AG04450 (cell line): Measurements from ENCODE around the gene AKR1C2. TPM values are rescaled to one million over a fixed set of nuclear protein-coding genes. Genes with fewer than 3 reads are reported as not detected.
"Not testable (repeated sequence)": the region's sequence is repeated elsewhere in the genome, so short reads cannot be mapped to it uniquely, and the experiment has no call there.

Source experiments
- CTCF ChIA-PET: fragments of 300-600, 350-600 bp; formaldehyde crosslinking; extraction: SDS; loops from one replicate; lab custom pipeline; 2022; ENCODE audit warnings: antibody characterized with exemption, inconsistent platforms; lab: Charles Lee
- POLR2A ChIA-PET: fragments of 350-600 bp; formaldehyde crosslinking; extraction: SDS; loops from one replicate; lab custom pipeline; 2021; ENCODE audit warnings: antibody characterized with exemption, inconsistent platforms; lab: Yijun Ruan, JAX
- DNase-seq: peaks from one replicate; pipeline ENCODE4 v3.0.0-alpha.2; 2011; ENCODE audit warnings: low read depth, low spot score
- H3K27ac ChIP-seq: one replicate; pipeline ENCODE4 v1.5.1; 2012; ENCODE audit warnings: low read depth, low read length, control low read depth
- H3K27me3 ChIP-seq: one replicate; pipeline ENCODE4 v1.6.0; 2012; ENCODE audit warnings: low read length; ENCODE audit not compliant: control insufficient read depth, insufficient read depth
- H3K4me3 ChIP-seq: 2 replicates; pipeline ENCODE4 v1.5.1; 2011; ENCODE audit warnings: mild to moderate bottlenecking, low read depth, low read length, control low read depth
- H3K9me3 ChIP-seq: 2 replicates; pipeline ENCODE4 v1.5.1; 2012; ENCODE audit warnings: low read length; ENCODE audit not compliant: control insufficient read depth, insufficient read depth
- polyA plus RNA-seq: library from polyadenylated mRNA; depleted of rRNA; stranded (reverse); fragments of >200 nt; gene quantifications from 2 replicates; pipeline ENCODE4 v1.2.3, GENCODE V29; 2011
- TF ChIP-seq, protein P1 (sequence below): IDR thresholded peaks from 2 replicates; pipeline ENCODE4 v1.5.1; 2011; ENCODE audit warnings: low read depth, low read length, control low read depth, inconsistent platforms

Gene AKR1C2
- polyA plus RNA-seq, 1 experiment, result 16.3 TPM

DNA sequence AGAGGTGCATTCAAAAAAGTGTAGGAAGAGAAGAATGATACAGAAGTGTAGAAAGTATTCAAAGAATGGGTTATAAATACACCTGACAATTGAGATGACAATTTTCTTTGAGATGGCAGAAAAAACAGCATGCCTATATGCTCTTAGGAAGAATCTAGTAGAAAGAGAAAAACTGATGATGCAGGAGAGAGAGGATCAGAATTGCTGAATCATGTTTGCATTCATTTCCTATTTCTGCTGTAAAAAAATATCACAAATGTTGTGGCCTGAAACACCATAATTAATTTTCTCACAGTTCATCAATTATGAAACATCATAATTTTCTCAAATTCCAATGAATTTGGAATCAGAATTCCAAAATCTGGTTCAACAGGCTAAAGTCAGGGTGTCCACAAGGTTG lies 50.3 kb downstream of the AKR1C2 start:
- Histone ChIP-seq H3K4me3 (no peak overlapping the region), H3K27me3 (no peaks in the 10 kb centered on the region), H3K9me3 (no peaks in the 10 kb centered on the region), H3K27ac (no peak overlapping the region)
- DNase-seq, result no peak
- TF ChIP-seq, protein P1, sequence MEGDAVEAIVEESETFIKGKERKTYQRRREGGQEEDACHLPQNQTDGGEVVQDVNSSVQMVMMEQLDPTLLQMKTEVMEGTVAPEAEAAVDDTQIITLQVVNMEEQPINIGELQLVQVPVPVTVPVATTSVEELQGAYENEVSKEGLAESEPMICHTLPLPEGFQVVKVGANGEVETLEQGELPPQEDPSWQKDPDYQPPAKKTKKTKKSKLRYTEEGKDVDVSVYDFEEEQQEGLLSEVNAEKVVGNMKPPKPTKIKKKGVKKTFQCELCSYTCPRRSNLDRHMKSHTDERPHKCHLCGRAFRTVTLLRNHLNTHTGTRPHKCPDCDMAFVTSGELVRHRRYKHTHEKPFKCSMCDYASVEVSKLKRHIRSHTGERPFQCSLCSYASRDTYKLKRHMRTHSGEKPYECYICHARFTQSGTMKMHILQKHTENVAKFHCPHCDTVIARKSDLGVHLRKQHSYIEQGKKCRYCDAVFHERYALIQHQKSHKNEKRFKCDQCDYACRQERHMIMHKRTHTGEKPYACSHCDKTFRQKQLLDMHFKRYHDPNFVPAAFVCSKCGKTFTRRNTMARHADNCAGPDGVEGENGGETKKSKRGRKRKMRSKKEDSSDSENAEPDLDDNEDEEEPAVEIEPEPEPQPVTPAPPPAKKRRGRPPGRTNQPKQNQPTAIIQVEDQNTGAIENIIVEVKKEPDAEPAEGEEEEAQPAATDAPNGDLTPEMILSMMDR, result no peak
- CTCF ChIA-PET, result no interaction called here
- POLR2A ChIA-PET, result no interaction called here

DNA sequence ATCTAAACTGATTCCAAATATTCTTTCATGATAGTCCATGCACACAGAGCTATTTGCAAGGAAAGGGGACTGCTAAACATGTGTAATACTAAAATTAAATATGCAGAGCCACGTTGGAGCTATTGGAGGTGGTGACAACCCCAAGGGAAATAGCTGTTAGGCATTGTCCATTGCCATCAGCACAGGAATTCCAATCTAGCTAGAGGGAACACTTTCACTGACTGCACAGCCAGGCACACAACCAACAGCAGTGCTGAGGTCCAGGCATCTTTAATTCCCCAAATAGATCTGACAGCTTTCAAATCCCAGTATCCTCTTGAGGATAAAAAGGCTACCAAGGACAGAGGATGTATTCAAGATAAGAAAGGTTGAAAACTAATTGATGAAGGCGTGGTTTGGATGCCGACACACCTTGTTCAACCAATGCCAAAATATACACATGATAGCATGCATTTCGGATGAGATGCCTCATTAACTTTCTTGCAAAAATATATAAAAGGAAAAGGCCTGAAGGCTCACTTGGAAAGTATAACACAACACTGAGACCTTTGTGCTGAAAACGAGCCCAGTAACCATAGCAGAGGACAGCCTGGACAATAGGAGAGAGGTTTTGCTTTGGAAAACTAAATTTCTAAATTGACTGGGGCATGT lies 52.0 kb downstream of the AKR1C2 start:
- DNase-seq, H3K27ac ChIP-seq, H3K9me3 ChIP-seq, CTCF ChIA-PET, H3K4me3 ChIP-seq, H3K27me3 ChIP-seq, POLR2A ChIA-PET: not testable (repeated sequence)

DNA sequence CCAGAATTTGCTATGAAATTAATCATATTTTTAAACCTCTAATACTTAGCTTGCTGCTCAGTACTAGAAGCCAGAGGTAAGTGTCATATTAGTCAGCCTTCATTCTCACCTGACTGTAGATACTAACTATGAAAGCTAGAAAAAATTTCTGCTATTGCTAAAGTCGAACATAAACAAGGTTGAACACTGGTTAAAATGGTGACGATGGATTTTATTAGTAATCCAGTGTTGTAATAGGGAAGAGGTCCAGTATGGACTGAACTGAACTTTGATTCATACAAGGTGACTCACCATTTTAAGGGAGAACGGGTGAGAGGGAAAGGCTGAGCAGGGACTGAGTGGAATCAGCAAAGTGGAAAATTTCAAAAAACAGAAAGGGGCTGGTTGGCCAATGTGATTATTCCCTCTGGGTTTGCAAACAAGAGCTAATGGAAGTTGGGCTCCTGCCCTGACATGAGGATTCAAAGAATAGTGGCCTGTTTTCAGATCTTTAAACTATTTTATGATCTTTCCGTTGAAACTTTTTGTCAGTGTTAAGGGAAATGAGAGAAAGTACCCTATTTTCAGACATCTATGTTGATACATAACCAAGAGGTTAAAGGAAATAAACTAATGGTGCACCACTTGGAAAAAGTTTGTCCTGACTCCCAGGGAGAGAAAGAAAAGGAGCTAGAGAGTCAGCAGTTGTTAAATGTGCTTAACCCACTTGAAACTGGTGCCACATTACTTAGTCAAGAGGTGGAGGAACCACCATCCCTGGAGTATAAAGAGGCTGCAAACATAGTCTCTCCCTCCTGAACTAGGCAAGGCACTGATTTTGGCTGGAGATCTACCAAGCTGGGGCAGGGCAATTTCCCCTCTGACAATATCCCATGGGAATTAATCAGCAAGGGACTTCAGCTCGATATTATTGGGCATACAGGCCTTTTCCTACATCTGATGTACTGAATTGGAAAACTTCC lies 55.7 kb downstream of the AKR1C2 start:
- TF ChIP-seq, protein P1, result no peak
- no peaks in the 10 kb centered on the region for H3K27me3 ChIP-seq
- no peak overlapping the region for H3K4me3 ChIP-seq
- no peaks in the 10 kb centered on the region for H3K9me3 ChIP-seq
- POLR2A ChIA-PET, result interaction anchor here (0.6 to 1.6 kb wide), 4 partner anchors 15 to 1977 kb away, joined by 3 to 4 read pairs (median 4); partner anchors contain the start of gene AKR1C1
- peak; percentile 87 for DNase-seq
- CTCF ChIA-PET, result interaction anchor here (1.5 to 3.2 kb wide), 2 partner anchors 98 to 133 kb away, joined by 5 to 21 read pairs; no protein-coding TSS in a partner anchor
- H3K27ac ChIP-seq, result peak overlapping the region; percentile 81

DNA sequence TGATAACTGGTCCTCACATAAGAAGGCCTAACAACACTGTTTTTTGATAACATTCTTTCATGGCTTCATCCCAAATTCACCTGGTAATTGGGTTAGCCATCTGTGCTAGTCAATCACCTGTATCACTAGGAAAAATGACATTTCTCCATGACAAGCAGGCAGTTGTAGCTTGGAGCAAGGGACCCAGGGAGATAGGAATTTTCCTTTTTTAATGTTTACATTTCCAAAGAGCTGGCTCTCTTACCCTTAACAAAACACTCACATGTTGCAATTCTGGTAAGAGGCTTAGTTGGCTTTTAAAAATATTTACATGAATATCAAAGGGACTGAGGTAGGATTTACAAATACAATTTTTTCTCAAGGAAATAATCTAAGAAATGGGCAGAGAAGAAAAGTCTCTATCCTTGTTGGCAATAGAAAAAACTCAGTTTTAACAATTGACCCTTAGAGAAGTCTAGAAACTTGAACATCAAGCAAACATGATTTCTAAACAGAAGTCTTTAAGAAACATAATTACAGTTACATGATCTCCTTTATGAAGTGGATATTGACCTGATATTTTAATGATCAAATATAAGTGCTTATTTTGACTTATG lies 56.5 kb downstream of the AKR1C2 start:
- DNase-seq, result peak; percentile 20
- Histone ChIP-seq H3K27me3 (no peaks in the 10 kb centered on the region), H3K4me3 (no peak overlapping the region), H3K9me3 (no peaks in the 10 kb centered on the region), H3K27ac (no peak overlapping the region)
- TF ChIP-seq, protein P1, result no peak
- ChIA-PET CTCF (interaction anchor here (1.5 to 3.2 kb wide), 2 partner anchors 97 to 132 kb away, joined by 5 to 21 read pairs; no protein-coding TSS in a partner anchor), POLR2A (interaction anchor here (1.4 to 1.6 kb wide), 2 partner anchors 16 to 64 kb away, joined by 4 read pairs; partner anchors contain the start of gene AKR1C1)
